Upper lobe of right lung (tissue), 1 donor: ENCODE results near the gene GATM. TPM values are rescaled to one million over a fixed set of nuclear protein-coding genes. Genes with fewer than 3 reads are reported as not detected.
"Not testable (repeated sequence)": the region's sequence is repeated elsewhere in the genome, so short reads cannot be mapped to it uniquely, and the experiment has no call there.

Source experiments
- ATAC-seq: fragments of 200-7000 bp; cut with Tn5 transposase; one replicate; pipeline ENCODE4 v1.9.1; 2020; ENCODE audit warnings: mild to moderate bottlenecking, moderate library complexity
- DNase-seq: peaks from one replicate; pipeline ENCODE4 v3.0.0-alpha.2; 2020
- H3K27ac ChIP-seq: fragments of 200-600 bp; one replicate; pipeline ENCODE4 v1.8.0; 2022
- H3K27me3 ChIP-seq: fragments of 200-600 bp; one replicate; pipeline ENCODE4 v1.8.0; 2022; ENCODE audit warnings: mild to moderate bottlenecking
- H3K36me3 ChIP-seq: fragments of 200-600 bp; one replicate; pipeline ENCODE4 v1.8.0; 2022
- H3K4me1 ChIP-seq: fragments of 200-600 bp; one replicate; pipeline ENCODE4 v1.8.0; 2022
- H3K4me3 ChIP-seq: fragments of 200-600 bp; one replicate; pipeline ENCODE4 v1.8.0; 2022; ENCODE audit warnings: mild to moderate bottlenecking
- H3K9me3 ChIP-seq: fragments of 200-600 bp; one replicate; pipeline ENCODE4 v1.8.0; 2022
- intact Hi-C: fragments of 100-400 bp; cut with DNase I; formaldehyde crosslinking; loops from one replicate; pipeline ENCODE4 v1.11.0; 2022
- total RNA-seq: library from RNA; stranded (reverse); fragmentation: NEBNext Ultra II Directional; extraction: Animal tissue kit (Norgen Biotek cat#: 25700); gene quantifications from one replicate; pipeline ENCODE4 v1.2.1, GENCODE V29; 2021
- TF ChIP-seq, protein P1 (sequence below): fragments of 200-600 bp; IDR thresholded peaks from one replicate; pipeline ENCODE4 v1.8.0; 2022; ENCODE audit warnings: antibody characterized with exemption
- donor health status: DM: no; HTN: yes; CAD: no; lungs with severe emphysema.

GATM gene
- total RNA-seq, 1 donor from 2014 or later = 7.2 TPM

DNA sequence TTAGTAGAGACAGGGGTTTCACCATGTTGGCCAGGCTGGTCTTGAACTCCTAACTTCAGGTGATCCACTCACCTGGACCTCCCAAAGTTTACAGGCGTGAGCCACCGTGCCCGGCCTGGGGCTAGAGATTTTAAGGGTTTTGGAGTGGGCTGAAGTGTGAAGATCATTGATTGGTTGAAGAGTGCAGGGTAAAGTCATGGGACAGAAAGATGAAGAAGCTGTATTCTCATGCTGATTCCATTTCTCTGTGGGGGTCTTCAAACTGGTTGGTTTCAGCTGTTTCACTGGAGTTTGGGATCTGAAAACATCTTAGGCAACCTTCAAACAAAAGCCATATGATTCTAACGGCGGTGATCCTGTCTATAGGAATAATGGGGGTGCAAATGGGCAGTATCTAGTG lies 52.1 kb downstream of the GATM start:
- H3K36me3 ChIP-seq = no peaks in the 10 kb centered on the region
- TF ChIP-seq, protein P1, sequence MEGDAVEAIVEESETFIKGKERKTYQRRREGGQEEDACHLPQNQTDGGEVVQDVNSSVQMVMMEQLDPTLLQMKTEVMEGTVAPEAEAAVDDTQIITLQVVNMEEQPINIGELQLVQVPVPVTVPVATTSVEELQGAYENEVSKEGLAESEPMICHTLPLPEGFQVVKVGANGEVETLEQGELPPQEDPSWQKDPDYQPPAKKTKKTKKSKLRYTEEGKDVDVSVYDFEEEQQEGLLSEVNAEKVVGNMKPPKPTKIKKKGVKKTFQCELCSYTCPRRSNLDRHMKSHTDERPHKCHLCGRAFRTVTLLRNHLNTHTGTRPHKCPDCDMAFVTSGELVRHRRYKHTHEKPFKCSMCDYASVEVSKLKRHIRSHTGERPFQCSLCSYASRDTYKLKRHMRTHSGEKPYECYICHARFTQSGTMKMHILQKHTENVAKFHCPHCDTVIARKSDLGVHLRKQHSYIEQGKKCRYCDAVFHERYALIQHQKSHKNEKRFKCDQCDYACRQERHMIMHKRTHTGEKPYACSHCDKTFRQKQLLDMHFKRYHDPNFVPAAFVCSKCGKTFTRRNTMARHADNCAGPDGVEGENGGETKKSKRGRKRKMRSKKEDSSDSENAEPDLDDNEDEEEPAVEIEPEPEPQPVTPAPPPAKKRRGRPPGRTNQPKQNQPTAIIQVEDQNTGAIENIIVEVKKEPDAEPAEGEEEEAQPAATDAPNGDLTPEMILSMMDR = no peak
- DNase-seq (no peak), ATAC-seq (no peak)
- no peaks in the 10 kb centered on the region for H3K4me1 ChIP-seq
- no peak overlapping the region for H3K27ac ChIP-seq
- intact Hi-C loops = no loop called here
- no peaks in the 10 kb centered on the region for H3K27me3 ChIP-seq
- H3K9me3 ChIP-seq = no peaks in the 10 kb centered on the region
- no peak overlapping the region for H3K4me3 ChIP-seq

DNA sequence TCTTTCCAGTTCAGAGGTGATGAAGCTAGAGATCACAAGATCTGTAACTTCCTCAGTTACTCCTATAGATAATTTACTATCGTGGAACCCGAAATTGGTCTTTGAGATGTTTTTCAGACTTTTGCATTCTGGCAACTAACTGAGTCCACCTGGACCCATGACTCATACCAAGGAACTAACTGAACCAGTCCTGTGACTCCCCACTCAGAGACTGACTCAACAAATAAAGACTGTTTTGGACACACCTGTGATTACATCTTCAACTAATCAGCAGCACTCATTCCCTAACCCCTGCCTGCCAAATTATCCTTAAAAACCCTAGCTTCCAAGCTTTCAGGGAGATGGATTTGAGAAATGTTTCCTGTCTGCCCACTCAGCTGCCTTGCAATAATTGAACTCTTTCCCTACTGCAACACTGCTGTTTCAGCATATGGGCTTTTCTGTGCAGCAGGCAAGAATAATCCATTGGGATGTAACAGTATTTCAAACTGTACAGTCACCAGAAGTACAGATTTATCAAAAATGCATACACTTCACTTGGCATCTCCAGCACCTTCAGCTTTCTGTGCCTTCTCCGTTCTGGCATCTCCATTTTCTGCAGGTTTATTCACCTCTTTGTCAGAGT lies 57.7 kb downstream of the GATM start:
- no peaks in the 10 kb centered on the region for H3K27me3 ChIP-seq
- no peaks in the 10 kb centered on the region for H3K9me3 ChIP-seq
- intact Hi-C loops = no loop called here
- no peaks in the 10 kb centered on the region for H3K36me3 ChIP-seq
- no peak overlapping the region for H3K4me3 ChIP-seq
- ATAC-seq (peak; percentile 15), DNase-seq (no peak)
- no peaks in the 10 kb centered on the region for H3K4me1 ChIP-seq
- no peak overlapping the region for H3K27ac ChIP-seq
- TF ChIP-seq, protein P1 = no peak

DNA sequence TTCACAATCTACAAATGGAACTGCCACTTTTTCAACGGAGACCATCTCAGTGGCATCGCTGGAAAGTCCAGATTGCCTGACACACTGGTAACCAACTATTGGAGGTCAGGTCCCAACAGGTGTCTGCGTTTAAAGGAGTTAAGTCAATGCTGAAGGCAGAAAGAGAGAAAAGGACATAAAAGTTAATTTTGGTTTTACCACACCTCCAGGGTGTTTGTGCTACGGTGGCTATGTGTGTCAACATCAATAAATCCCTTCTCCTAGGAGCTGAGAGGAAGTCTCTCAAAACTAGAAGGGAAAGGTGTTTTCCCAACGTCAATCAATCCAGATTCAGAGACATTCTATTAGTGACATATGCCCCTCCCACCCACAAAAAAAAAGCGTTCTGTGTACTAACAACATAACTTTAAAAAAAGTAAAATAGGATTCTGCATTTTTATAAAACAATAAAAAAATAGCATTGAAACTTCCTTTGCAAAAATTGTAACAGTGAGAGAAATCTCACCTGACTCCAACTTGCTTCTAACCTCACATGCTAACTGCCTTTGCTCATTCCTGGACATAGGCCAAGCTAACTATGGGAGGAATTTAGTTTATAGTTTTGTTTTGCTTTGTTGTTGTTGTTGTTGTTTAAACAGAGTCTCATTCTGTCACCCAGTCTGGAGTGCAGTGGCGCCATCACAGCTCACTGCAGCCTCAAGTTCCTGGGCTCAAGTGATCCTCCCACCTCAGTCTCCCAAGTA lies 58.7 kb downstream of the GATM start:
- DNase-seq (no peak), ATAC-seq (no peak)
- TF ChIP-seq, protein P1 = no peak
- intact Hi-C loops = no loop called here
- Histone ChIP-seq H3K27me3 (no peaks in the 10 kb centered on the region), H3K9me3 (no peaks in the 10 kb centered on the region), H3K4me1 (no peaks in the 10 kb centered on the region), H3K4me3 (no peak overlapping the region), H3K27ac (no peak overlapping the region), H3K36me3 (no peaks in the 10 kb centered on the region)

DNA sequence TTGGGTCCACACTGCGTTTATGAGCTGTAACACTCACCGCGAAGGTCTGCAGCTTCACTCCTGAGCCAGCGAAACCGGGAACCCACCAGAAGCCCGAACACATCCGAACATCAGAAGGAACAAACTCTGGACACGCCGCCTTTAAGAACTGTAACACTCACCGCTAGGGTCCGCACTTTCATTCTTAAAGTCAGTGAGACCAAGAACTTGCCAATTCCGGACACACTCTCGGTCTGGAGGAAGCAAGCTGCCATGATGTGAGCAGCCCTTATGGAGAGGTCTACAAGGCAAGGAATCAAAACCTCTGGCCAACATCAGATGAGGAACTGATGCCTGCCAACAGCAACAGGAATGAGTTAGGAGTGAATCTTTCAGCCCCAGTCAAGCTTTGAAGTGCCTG lies 63.4 kb downstream of the GATM start:
- no peak for ATAC-seq
- no peak for DNase-seq
- no peaks in the 10 kb centered on the region for H3K36me3 ChIP-seq
- TF ChIP-seq, protein P1 = peak; percentile 7
- H3K9me3 ChIP-seq = no peaks in the 10 kb centered on the region
- H3K27ac ChIP-seq = no peak overlapping the region
- H3K4me3 ChIP-seq = no peak overlapping the region
- no peaks in the 10 kb centered on the region for H3K27me3 ChIP-seq
- no peaks in the 10 kb centered on the region for H3K4me1 ChIP-seq
- intact Hi-C loops = no loop called here

DNA sequence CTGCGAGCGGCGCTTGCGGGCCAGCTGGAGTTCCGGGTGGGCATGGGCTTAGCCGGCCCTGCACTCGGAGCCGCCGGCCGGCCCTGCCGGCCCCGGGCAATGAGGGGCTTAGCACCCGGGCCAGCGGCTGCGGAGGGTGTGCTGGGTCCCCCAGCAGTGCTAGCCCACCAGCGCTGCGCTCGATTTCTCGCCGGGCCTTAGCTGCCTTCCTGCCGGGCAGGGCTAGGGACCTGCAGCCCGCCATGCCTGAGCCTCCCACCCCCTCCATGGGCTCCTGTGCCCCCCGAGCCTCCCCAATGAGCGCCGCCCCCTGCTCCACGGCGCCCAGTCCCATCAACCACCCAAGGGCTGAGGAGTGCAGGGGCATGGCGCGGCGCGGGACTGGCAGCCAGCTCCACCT lies 64.2 kb downstream of the GATM start:
- intact Hi-C loops, H3K9me3 ChIP-seq, ATAC-seq, DNase-seq, H3K27ac ChIP-seq, H3K36me3 ChIP-seq, H3K27me3 ChIP-seq, H3K4me1 ChIP-seq, H3K4me3 ChIP-seq: not testable (repeated sequence)

Other genes starting within 250 kb of the GATM start
- gene DUOXA1, start 248.7 kb downstream of the GATM start, total RNA-seq = 138 TPM
- 327 TPM for gene DUOX1, start 248.6 kb downstream of the GATM start, total RNA-seq
- 7.1 TPM for gene SHF, start 190.6 kb downstream of the GATM start, total RNA-seq
- 0.35 TPM for gene SLC28A2, start 126.3 kb downstream of the GATM start, total RNA-seq
- 6.7 TPM for gene SLC30A4, start 144.2 kb upstream of the GATM start, total RNA-seq
- 40.9 TPM for gene BLOC1S6, start 208.8 kb upstream of the GATM start, total RNA-seq